NCI-H510A (cell line): ENCODE data around the gene HCN4.

Experiments used
- DNase-seq: peaks from one replicate; lab custom pipeline; 2025; lab: John Stamatoyannopoulos, UW

The HCN4 gene

GRCh38 chr15:73296609-73297353, 72.0 kb downstream of the HCN4 start:
- DNase-seq, result no peak

GRCh38 chr15:73295630-73296286, 73.0 kb downstream of the HCN4 start:
- DNase-seq, result no peak

GRCh38 chr15:73293773-73294172, 75.0 kb downstream of the HCN4 start:
- no peak for DNase-seq

GRCh38 chr15:73291441-73291840, 77.3 kb downstream of the HCN4 start:
- no peak for DNase-seq

- no peak for DNase-seq
Measured at GRCh38 chr15:73287019-73287418, 81.7 kb downstream of the HCN4 start.

- no peak for DNase-seq
Measured at GRCh38 chr15:73286311-73286710, 82.4 kb downstream of the HCN4 start.

GRCh38 chr15:73284090-73284716, 84.6 kb downstream of the HCN4 start:
- no peak for DNase-seq

GRCh38 chr15:73283366-73283962, 85.3 kb downstream of the HCN4 start:
- DNase-seq, result no peak

- DNase-seq, result no peak
Measured at GRCh38 chr15:73282567-73283365, 86.0 kb downstream of the HCN4 start.

GRCh38 chr15:73275862-73276261, 92.9 kb downstream of the HCN4 start:
- no peak for DNase-seq

- DNase-seq, result no peak
Measured at GRCh38 chr15:73273181-73274002, 95.4 kb downstream of the HCN4 start.

GRCh38 chr15:73270366-73271097, 98.2 kb downstream of the HCN4 start:
- no peak for DNase-seq
